Mesenchymal stem cell (in vitro differentiated cells and primary cell): ENCODE data around the gene SDCCAG8.
A peak's percentile ranks its signal among the peaks of the same experiment; 100 is the strongest.

ENCODE experiments used
- DNase-seq: peaks from one replicate; pipeline ENCODE4 v3.0.0-alpha.2; 2013
- H2AFZ ChIP-seq: one replicate; pipeline ENCODE4 v1.6.1; 2013; ENCODE audit warnings: low read depth, mild to moderate bottlenecking, control low read depth, inconsistent platforms, low read length, moderate library complexity
- H2AK5ac ChIP-seq: 2 replicates; pipeline ENCODE4 v1.6.1; 2013; ENCODE audit warnings: low read length, moderate library complexity, mild to moderate bottlenecking, inconsistent platforms; ENCODE audit not compliant: severe bottlenecking
- H2BK120ac ChIP-seq: one replicate; pipeline ENCODE4 v1.6.1; 2013; ENCODE audit warnings: low read depth, mild to moderate bottlenecking, inconsistent platforms, low read length, moderate library complexity
- H2BK12ac ChIP-seq, 2 experiments: one replicate each; pipeline ENCODE4 v1.6.1; 2013; ENCODE audit warnings: inconsistent platforms in 2 of 2, low read length in 2 of 2, mild to moderate bottlenecking in 2 of 2, moderate library complexity in 2 of 2, control low read depth in 1 of 2
- H2BK15ac ChIP-seq: one replicate; pipeline ENCODE4 v1.6.1; 2013; ENCODE audit warnings: mild to moderate bottlenecking, low read depth, inconsistent platforms; ENCODE audit not compliant: poor library complexity, severe bottlenecking
- H2BK5ac ChIP-seq: 2 replicates; pipeline ENCODE4 v1.6.1; 2013; ENCODE audit warnings: low read depth, mild to moderate bottlenecking, low read length, control low read depth, inconsistent platforms; ENCODE audit not compliant: poor library complexity, severe bottlenecking
- H3K14ac ChIP-seq, 2 experiments: one replicate each; pipeline ENCODE4 v1.6.1; 2013; ENCODE audit warnings: inconsistent platforms in 2 of 2, low read length in 2 of 2, control low read depth in 1 of 2, mild to moderate bottlenecking in 1 of 2, moderate library complexity in 1 of 2
- H3K18ac ChIP-seq, 2 experiments: one replicate each; pipeline ENCODE4 v1.6.1; 2013; ENCODE audit warnings: inconsistent platforms in 2 of 2, low read length in 2 of 2, control low read depth in 1 of 2, low read depth in 1 of 2, mild to moderate bottlenecking in 1 of 2
- H3K23ac ChIP-seq, 2 experiments: one replicate each; pipeline ENCODE4 v1.6.1; 2013; ENCODE audit warnings: inconsistent platforms in 2 of 2, low read length in 2 of 2, mild to moderate bottlenecking in 2 of 2, moderate library complexity in 2 of 2, control low read depth in 1 of 2
- H3K27ac ChIP-seq: 2 replicates; pipeline ENCODE4 v1.5.1; 2013; ENCODE audit warnings: mild to moderate bottlenecking, moderate library complexity, low read length, control low read depth, inconsistent platforms; ENCODE audit not compliant: poor library complexity, severe bottlenecking
- H3K27me3 ChIP-seq, 2 experiments: 2 replicates each; pipeline versions ENCODE4 v1.6.1 to v1.7.0; 2013; ENCODE audit warnings: low read length in 2 of 2, mild to moderate bottlenecking in 2 of 2, moderate library complexity in 2 of 2, control low read depth in 1 of 2, inconsistent platforms in 1 of 2; ENCODE audit not compliant: control insufficient read depth in 1 of 2, insufficient read depth in 1 of 2
- H3K36me3 ChIP-seq, 2 experiments: 2 replicates each; pipeline versions ENCODE4 v1.6.1 to v1.7.0; 2013; ENCODE audit warnings: low read length in 2 of 2, control low read depth in 1 of 2, inconsistent platforms in 1 of 2, low read depth in 1 of 2, mild to moderate bottlenecking in 1 of 2; ENCODE audit not compliant: insufficient read depth in 2 of 2, control insufficient read depth in 1 of 2
- H3K4ac ChIP-seq, 2 experiments: one replicate each; pipeline ENCODE4 v1.6.1; 2013; ENCODE audit warnings: inconsistent platforms in 2 of 2, low read length in 2 of 2, mild to moderate bottlenecking in 2 of 2, moderate library complexity in 2 of 2, control low read depth in 1 of 2, low read depth in 1 of 2
- H3K4me1 ChIP-seq: 2 replicates; pipeline ENCODE4 v1.6.1; 2013; ENCODE audit warnings: low read depth, low read length, control low read depth; ENCODE audit not compliant: control insufficient read depth, insufficient read depth
- H3K4me2 ChIP-seq: 2 replicates; pipeline ENCODE4 v1.6.1; 2013; ENCODE audit warnings: low read length, mild to moderate bottlenecking, inconsistent platforms; ENCODE audit not compliant: poor library complexity, severe bottlenecking
- H3K4me3 ChIP-seq, 2 experiments: 2 replicates each; pipeline versions ENCODE4 v1.5.1 to v1.7.0; 2013; ENCODE audit warnings: low read length in 2 of 2, mild to moderate bottlenecking in 2 of 2, control low read depth in 1 of 2, low read depth in 1 of 2; ENCODE audit not compliant: insufficient read depth in 1 of 2
- H3K79me1 ChIP-seq: replicated peaks from 2 replicates; pipeline ENCODE4 v1.6.1; 2013; ENCODE audit warnings: mild to moderate bottlenecking, control low read depth, low read length, inconsistent platforms; ENCODE audit not compliant: poor library complexity, severe bottlenecking
- H3K9ac ChIP-seq: 2 replicates; pipeline ENCODE4 v1.7.0; 2013; ENCODE audit warnings: mild to moderate bottlenecking, low read length, moderate library complexity
- H3K9me3 ChIP-seq: 2 replicates; pipeline ENCODE4 v1.7.0; 2013; ENCODE audit warnings: mild to moderate bottlenecking, low read length; ENCODE audit not compliant: control insufficient read depth
- H4K8ac ChIP-seq: one replicate; pipeline ENCODE4 v1.6.1; 2013; ENCODE audit warnings: inconsistent platforms, mild to moderate bottlenecking, low read length, moderate library complexity
- H4K91ac ChIP-seq: one replicate; pipeline ENCODE4 v1.6.1; 2013; ENCODE audit warnings: mild to moderate bottlenecking, low read length, inconsistent platforms
- WGBS: methylation state at CpG from one replicate; pipeline ENCODE4 v1.1.7; 2013; ENCODE audit warnings: mixed read lengths; 5-methylcytosine and 5-hydroxymethylcytosine counted together

The SDCCAG8 gene

GRCh38 chr1:243229526-243229925, 26.3 kb upstream of the SDCCAG8 start:
- H4K91ac ChIP-seq, result no peak overlapping the region
- peaks cover 3 to 64% of the 10 kb centered on the region in 2 experiments for H3K36me3 ChIP-seq
- WGBS, result no CpG with 5 or more reads among the region's 1 CpG

GRCh38 chr1:243230914-243231313, 24.9 kb upstream of the SDCCAG8 start:
- Histone ChIP-seq H3K4me3 (no peak overlapping the region), H3K9ac (no peak overlapping the region), H3K14ac (no peak overlapping the region), H2BK5ac (no peak overlapping the region), H3K27me3 (no peaks in the 10 kb centered on the region), H3K27ac (no peak overlapping the region), H3K4me2 (no peak overlapping the region), H3K4me1 (no peaks in the 10 kb centered on the region), H2AFZ (no peak overlapping the region), H4K8ac (no peak overlapping the region), H3K79me1 (no peaks in the 10 kb centered on the region), H2BK12ac (no peak overlapping the region), H3K9me3 (peaks cover 34% of the 10 kb centered on the region), H2BK120ac (no peak overlapping the region), H3K23ac (no peak overlapping the region), H3K4ac (no peak overlapping the region), H2AK5ac (no peak overlapping the region), H2BK15ac (no peak overlapping the region), H3K18ac (no peak overlapping the region), H3K36me3 (peaks cover 3 to 54% of the 10 kb centered on the region in 2 experiments), H4K91ac (no peak overlapping the region)
- DNase-seq, result peak; percentile 55

More at GRCh38 chr1:243229526-243229925, 26.3 kb upstream of the SDCCAG8 start:
- no peak overlapping the region for H2BK12ac ChIP-seq
- no peak overlapping the region for H3K18ac ChIP-seq
- H3K27me3 ChIP-seq, result no peaks in the 10 kb centered on the region
- no peak for DNase-seq
- H3K14ac ChIP-seq, result no peak overlapping the region
- no peak overlapping the region for H3K4me2 ChIP-seq
- no peak overlapping the region for H4K8ac ChIP-seq
- H2BK5ac ChIP-seq, result no peak overlapping the region
- no peak overlapping the region for H3K23ac ChIP-seq
- no peak overlapping the region for H2BK15ac ChIP-seq
- peaks cover 34% of the 10 kb centered on the region for H3K9me3 ChIP-seq
- H2AFZ ChIP-seq, result no peak overlapping the region
- no peak overlapping the region for H3K9ac ChIP-seq
- no peak overlapping the region for H3K27ac ChIP-seq
- no peak overlapping the region for H2AK5ac ChIP-seq
- H3K4me1 ChIP-seq, result no peaks in the 10 kb centered on the region
- H3K4me3 ChIP-seq, result no peak overlapping the region
- H3K4ac ChIP-seq, result no peak overlapping the region
- H2BK120ac ChIP-seq, result no peak overlapping the region
- no peaks in the 10 kb centered on the region for H3K79me1 ChIP-seq

- peak; percentile 80 for DNase-seq
- Histone ChIP-seq H3K23ac (no peak overlapping the region), H4K8ac (no peak overlapping the region), H3K27me3 (no peaks in the 10 kb centered on the region), H3K36me3 (peaks cover 6 to 62% of the 10 kb centered on the region in 2 experiments), H3K9ac (no peak overlapping the region), H3K9me3 (peaks cover 32% of the 10 kb centered on the region), H2BK5ac (no peak overlapping the region), H2BK120ac (no peak overlapping the region), H2AK5ac (no peak overlapping the region), H3K4me3 (no peak overlapping the region), H3K79me1 (no peaks in the 10 kb centered on the region), H2BK12ac (no peak overlapping the region), H3K4me2 (no peak overlapping the region), H4K91ac (no peak overlapping the region), H3K14ac (no peak overlapping the region), H2AFZ (no peak overlapping the region), H3K4ac (no peak overlapping the region), H3K18ac (no peak overlapping the region), H3K4me1 (no peaks in the 10 kb centered on the region), H3K27ac (no peak overlapping the region), H2BK15ac (no peak overlapping the region)
- WGBS, result no CpG with 5 or more reads among the region's 2 CpGs
Measured at GRCh38 chr1:243233908-243234307, 21.9 kb upstream of the SDCCAG8 start.

- H3K4me3 ChIP-seq, result no peak overlapping the region
- no peak overlapping the region for H2AK5ac ChIP-seq
- H2BK12ac ChIP-seq, result no peak overlapping the region
- H3K18ac ChIP-seq, result no peak overlapping the region
- H3K27ac ChIP-seq, result peak overlapping the region; percentile 56
- H3K79me1 ChIP-seq, result no peaks in the 10 kb centered on the region
- H3K4ac ChIP-seq, result no peak overlapping the region
- no peak overlapping the region for H2BK15ac ChIP-seq
- no peak overlapping the region for H2AFZ ChIP-seq
- H3K4me1 ChIP-seq, result no peaks in the 10 kb centered on the region
- H3K9ac ChIP-seq, result peak overlapping the region; percentile 43
- no peak overlapping the region for H2BK120ac ChIP-seq
- no peak overlapping the region for H3K14ac ChIP-seq
- H4K8ac ChIP-seq, result no peak overlapping the region
- H2BK5ac ChIP-seq, result no peak overlapping the region
- peaks cover 20% of the 10 kb centered on the region for H3K9me3 ChIP-seq
- no peak overlapping the region for H4K91ac ChIP-seq
- DNase-seq, result no peak
- peaks cover 6 to 57% of the 10 kb centered on the region in 2 experiments for H3K36me3 ChIP-seq
- H3K27me3 ChIP-seq, result no peaks in the 10 kb centered on the region
- H3K4me2 ChIP-seq, result no peak overlapping the region
- WGBS, result 80% methylated on average over 1 of the region's 4 CpGs
- no peak overlapping the region for H3K23ac ChIP-seq
Measured at GRCh38 chr1:243234978-243235647, 20.7 kb upstream of the SDCCAG8 start.
